ENCODE results near the gene ASPG. TPM values are rescaled to one million over a fixed set of nuclear protein-coding genes. Genes with fewer than 3 reads are reported as not detected.

The ASPG gene
- polyA plus RNA-seq, 1 donor = 11.7 TPM

- H3K36me3 ChIP-seq (ENCODE audit: control insufficient read depth, insufficient read depth, low read length) = no peaks in the 10 kb centered on the region
- peaks cover 12% of the 10 kb centered on the region for H3K9me3 ChIP-seq (ENCODE audit: control insufficient read depth, low read depth, low read length)
- DNase-seq = peak in 1 of 2 donors; percentile 35
- H3K27ac ChIP-seq (ENCODE audit: low read length) = no peak overlapping the region
- H3K27me3 ChIP-seq (ENCODE audit: control insufficient read depth, insufficient read depth, low read length) = peaks cover 56% of the 10 kb centered on the region
- peaks cover 11% of the 10 kb centered on the region for H3K4me1 ChIP-seq (ENCODE audit: control insufficient read depth, insufficient read depth, low read length)
- no CpG with 5 or more reads among the region's 73 CpGs for WGBS (ENCODE audit: insufficient coverage, low lambda C conversion rate)
- H3K4me3 ChIP-seq (ENCODE audit: low read length) = peak overlapping the region; percentile 30
Observed at GRCh38 chr14:104138718-104139459, 53.4 kb downstream of the ASPG start.

- H3K27me3 ChIP-seq (ENCODE audit: control insufficient read depth, insufficient read depth, low read length) = peaks cover 49% of the 10 kb centered on the region
- peak overlapping the region; percentile 30 for H3K4me3 ChIP-seq (ENCODE audit: low read length)
- H3K27ac ChIP-seq (ENCODE audit: low read length) = no peak overlapping the region
- no peak for DNase-seq
- WGBS (ENCODE audit: insufficient coverage, low lambda C conversion rate) = no CpG with 5 or more reads among the region's 14 CpGs
- no peaks in the 10 kb centered on the region for H3K36me3 ChIP-seq (ENCODE audit: control insufficient read depth, insufficient read depth, low read length)
- peaks cover 12% of the 10 kb centered on the region for H3K9me3 ChIP-seq (ENCODE audit: control insufficient read depth, low read depth, low read length)
- H3K4me1 ChIP-seq (ENCODE audit: control insufficient read depth, insufficient read depth, low read length) = peaks cover 11% of the 10 kb centered on the region
Observed at GRCh38 chr14:104139460-104140212, 54.1 kb downstream of the ASPG start.

- Histone ChIP-seq H3K27me3 (ENCODE audit: control insufficient read depth, insufficient read depth, low read length) (peaks cover 44% of the 10 kb centered on the region), H3K9me3 (ENCODE audit: control insufficient read depth, low read depth, low read length) (peaks cover 12% of the 10 kb centered on the region), H3K4me3 (ENCODE audit: low read length) (peak overlapping the region; percentile 30), H3K36me3 (ENCODE audit: control insufficient read depth, insufficient read depth, low read length) (no peaks in the 10 kb centered on the region), H3K4me1 (ENCODE audit: control insufficient read depth, insufficient read depth, low read length) (peaks cover 11% of the 10 kb centered on the region), H3K27ac (ENCODE audit: low read length) (no peak overlapping the region)
- no CpG with 5 or more reads among the region's 6 CpGs for WGBS (ENCODE audit: insufficient coverage, low lambda C conversion rate)
- DNase-seq = no peak
Observed at GRCh38 chr14:104140213-104140462, 54.6 kb downstream of the ASPG start.

- H3K4me1 ChIP-seq (ENCODE audit: control insufficient read depth, insufficient read depth, low read length) = peaks cover 9% of the 10 kb centered on the region
- H3K36me3 ChIP-seq (ENCODE audit: control insufficient read depth, insufficient read depth, low read length) = no peaks in the 10 kb centered on the region
- WGBS (ENCODE audit: insufficient coverage, low lambda C conversion rate) = no CpG with 5 or more reads among the region's 12 CpGs
- H3K27ac ChIP-seq (ENCODE audit: low read length) = no peak overlapping the region
- H3K9me3 ChIP-seq (ENCODE audit: control insufficient read depth, low read depth, low read length) = peaks cover 10% of the 10 kb centered on the region
- no peak for DNase-seq
- H3K4me3 ChIP-seq (ENCODE audit: low read length) = peak overlapping the region; percentile 30
- peaks cover 38% of the 10 kb centered on the region for H3K27me3 ChIP-seq (ENCODE audit: control insufficient read depth, insufficient read depth, low read length)
Observed at GRCh38 chr14:104140463-104141331, 55.2 kb downstream of the ASPG start.

- Histone ChIP-seq H3K36me3 (ENCODE audit: control insufficient read depth, insufficient read depth, low read length) (no peaks in the 10 kb centered on the region), H3K4me3 (ENCODE audit: low read length) (no peak overlapping the region), H3K27ac (ENCODE audit: low read length) (no peak overlapping the region), H3K4me1 (ENCODE audit: control insufficient read depth, insufficient read depth, low read length) (peaks cover 5% of the 10 kb centered on the region), H3K27me3 (ENCODE audit: control insufficient read depth, insufficient read depth, low read length) (peaks cover 31% of the 10 kb centered on the region), H3K9me3 (ENCODE audit: control insufficient read depth, low read depth, low read length) (peaks cover 7% of the 10 kb centered on the region)
- no peak for DNase-seq
- WGBS (ENCODE audit: insufficient coverage, low lambda C conversion rate) = no CpG with 5 or more reads among the region's 15 CpGs
Observed at GRCh38 chr14:104141621-104142091, 56.2 kb downstream of the ASPG start.

- no peak overlapping the region for H3K27ac ChIP-seq (ENCODE audit: low read length)
- no peak overlapping the region for H3K4me3 ChIP-seq (ENCODE audit: low read length)
- no peaks in the 10 kb centered on the region for H3K36me3 ChIP-seq (ENCODE audit: control insufficient read depth, insufficient read depth, low read length)
- peaks cover 3% of the 10 kb centered on the region for H3K9me3 ChIP-seq (ENCODE audit: control insufficient read depth, low read depth, low read length)
- H3K27me3 ChIP-seq (ENCODE audit: control insufficient read depth, insufficient read depth, low read length) = peaks cover 24% of the 10 kb centered on the region
- DNase-seq = no peak
- WGBS (ENCODE audit: insufficient coverage, low lambda C conversion rate) = no CpG with 5 or more reads among the region's 11 CpGs
- peaks cover 3% of the 10 kb centered on the region for H3K4me1 ChIP-seq (ENCODE audit: control insufficient read depth, insufficient read depth, low read length)
Observed at GRCh38 chr14:104142136-104142945, 56.8 kb downstream of the ASPG start.

GRCh38 chr14:104142946-104143470 is 57.5 kb downstream of the ASPG start:
- no peaks in the 10 kb centered on the region for H3K36me3 ChIP-seq (ENCODE audit: control insufficient read depth, insufficient read depth, low read length)
- peaks cover 18% of the 10 kb centered on the region for H3K27me3 ChIP-seq (ENCODE audit: control insufficient read depth, insufficient read depth, low read length)
- no CpG with 5 or more reads among the region's 16 CpGs for WGBS (ENCODE audit: insufficient coverage, low lambda C conversion rate)
- H3K4me3 ChIP-seq (ENCODE audit: low read length) = no peak overlapping the region
- no peak for DNase-seq
- peaks cover 2% of the 10 kb centered on the region for H3K4me1 ChIP-seq (ENCODE audit: control insufficient read depth, insufficient read depth, low read length)
- peaks cover under 1% of the 10 kb centered on the region for H3K9me3 ChIP-seq (ENCODE audit: control insufficient read depth, low read depth, low read length)
- H3K27ac ChIP-seq (ENCODE audit: low read length) = no peak overlapping the region

- H3K27me3 ChIP-seq (ENCODE audit: control insufficient read depth, insufficient read depth, low read length) = peaks cover 14% of the 10 kb centered on the region
- WGBS (ENCODE audit: insufficient coverage, low lambda C conversion rate) = no CpG with 5 or more reads among the region's 26 CpGs
- no peak for DNase-seq
- no peak overlapping the region for H3K4me3 ChIP-seq (ENCODE audit: low read length)
- H3K9me3 ChIP-seq (ENCODE audit: control insufficient read depth, low read depth, low read length) = no peaks in the 10 kb centered on the region
- H3K36me3 ChIP-seq (ENCODE audit: control insufficient read depth, insufficient read depth, low read length) = no peaks in the 10 kb centered on the region
- no peaks in the 10 kb centered on the region for H3K4me1 ChIP-seq (ENCODE audit: control insufficient read depth, insufficient read depth, low read length)
- no peak overlapping the region for H3K27ac ChIP-seq (ENCODE audit: low read length)
Observed at GRCh38 chr14:104143521-104144452, 58.3 kb downstream of the ASPG start.

- Histone ChIP-seq H3K27ac (ENCODE audit: low read length) (no peak overlapping the region), H3K4me3 (ENCODE audit: low read length) (no peak overlapping the region), H3K9me3 (ENCODE audit: control insufficient read depth, low read depth, low read length) (no peaks in the 10 kb centered on the region), H3K36me3 (ENCODE audit: control insufficient read depth, insufficient read depth, low read length) (no peaks in the 10 kb centered on the region), H3K4me1 (ENCODE audit: control insufficient read depth, insufficient read depth, low read length) (peaks cover 2% of the 10 kb centered on the region), H3K27me3 (ENCODE audit: control insufficient read depth, insufficient read depth, low read length) (peaks cover 9% of the 10 kb centered on the region)
- no peak for DNase-seq
- no CpG with 5 or more reads among the region's 4 CpGs for WGBS (ENCODE audit: insufficient coverage, low lambda C conversion rate)
Observed at GRCh38 chr14:104144453-104144790, 58.9 kb downstream of the ASPG start.

All from large intestine (tissue), 3 donors.